H4 (cell line): ENCODE results near the gene TFF1. TPM values are rescaled to one million over a fixed set of nuclear protein-coding genes. Genes with fewer than 3 reads are reported as not detected.

ENCODE experiments used
- DNase-seq: peaks from one replicate; pipeline ENCODE4 v3.0.0-alpha.2; 2015; ENCODE audit warnings: low spot score
- total RNA-seq: library from RNA; depleted of rRNA; stranded (reverse); fragments of >200 nt; shearing (Covaris generic); gene quantifications from 2 replicates; pipeline ENCODE4 v1.2.3, GENCODE V29; 2014

Gene TFF1
- total RNA-seq, 1 experiment from 2014 or later = not detected

DNA sequence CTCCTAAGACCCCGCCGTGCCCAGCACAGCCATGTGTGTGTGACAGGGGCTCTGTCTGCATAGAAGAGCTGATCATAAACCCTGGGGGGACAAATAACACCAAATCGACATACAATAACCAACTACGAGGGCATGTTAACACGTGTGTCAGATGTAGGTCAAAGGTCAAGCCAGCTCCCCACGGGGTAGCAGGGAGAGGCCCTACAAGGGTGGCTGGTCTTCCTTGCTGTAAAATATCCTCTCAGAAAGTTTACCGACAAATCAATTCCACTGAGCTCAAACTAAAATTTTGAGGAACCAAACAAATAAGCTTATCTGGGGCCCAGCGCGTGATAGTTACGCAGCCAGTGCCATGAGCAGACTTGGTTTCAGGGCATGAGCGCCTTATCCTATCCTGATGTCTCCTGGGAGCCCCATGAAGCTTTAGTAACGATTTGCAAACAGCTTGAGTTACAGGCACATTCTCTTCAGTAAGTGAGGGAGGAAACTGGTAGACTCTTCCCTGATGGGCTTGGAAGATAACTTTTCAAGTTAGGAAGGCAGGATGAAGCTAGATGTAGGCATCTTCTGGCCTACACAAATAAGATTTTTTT, 32.2 kb upstream of the TFF1 start:
- no peak for DNase-seq

DNA sequence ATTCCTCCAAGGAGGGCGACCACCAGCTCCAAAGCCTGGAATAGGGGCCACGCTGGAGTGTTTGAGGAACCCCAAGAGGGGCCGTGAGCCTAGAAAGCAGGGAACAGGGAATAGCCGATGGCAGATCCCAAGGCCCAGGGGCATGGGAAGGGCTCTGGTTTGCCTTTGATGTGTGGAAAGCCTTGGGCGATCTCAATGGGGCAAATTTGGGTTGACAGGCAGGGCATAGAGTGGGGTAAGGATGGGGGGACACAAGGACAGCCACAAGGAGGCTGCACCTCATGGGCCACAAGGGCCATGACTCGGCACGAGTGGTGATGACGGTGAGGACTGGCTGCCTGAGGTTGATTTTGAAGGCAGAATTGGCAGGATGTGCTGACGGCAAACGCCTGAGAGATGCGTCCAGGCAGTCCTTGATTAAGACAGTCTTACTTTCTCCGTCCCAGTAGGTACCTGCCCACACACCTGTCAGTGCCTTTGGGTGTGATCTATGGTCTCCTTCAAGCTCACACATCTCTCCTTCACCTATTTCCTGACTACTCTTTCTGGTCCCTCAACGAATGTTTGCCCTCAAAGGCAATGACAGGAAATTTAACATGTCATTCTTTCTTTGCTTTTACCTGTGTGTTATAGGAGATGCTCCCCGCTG, 31.5 kb upstream of the TFF1 start:
- DNase-seq = no peak

GRCh38 chr21:42396799-42397745, 30.7 kb upstream of the TFF1 start:
- no peak for DNase-seq

GRCh38 chr21:42395905-42396651, 29.7 kb upstream of the TFF1 start, which contains the start of gene TMPRSS3:
Gene TMPRSS3, minus strand, starts transcription at chr21:42396052. Its CDS starts 635 bp downstream, at chr21:42395417.
- DNase-seq = peak; percentile 68

- no peak for DNase-seq
These were observed 29.0 kb upstream of the TFF1 start for GRCh38 chr21:42395302-42395701.

- DNase-seq = no peak
These were observed 27.2 kb upstream of the TFF1 start for GRCh38 chr21:42393443-42393950.

DNA sequence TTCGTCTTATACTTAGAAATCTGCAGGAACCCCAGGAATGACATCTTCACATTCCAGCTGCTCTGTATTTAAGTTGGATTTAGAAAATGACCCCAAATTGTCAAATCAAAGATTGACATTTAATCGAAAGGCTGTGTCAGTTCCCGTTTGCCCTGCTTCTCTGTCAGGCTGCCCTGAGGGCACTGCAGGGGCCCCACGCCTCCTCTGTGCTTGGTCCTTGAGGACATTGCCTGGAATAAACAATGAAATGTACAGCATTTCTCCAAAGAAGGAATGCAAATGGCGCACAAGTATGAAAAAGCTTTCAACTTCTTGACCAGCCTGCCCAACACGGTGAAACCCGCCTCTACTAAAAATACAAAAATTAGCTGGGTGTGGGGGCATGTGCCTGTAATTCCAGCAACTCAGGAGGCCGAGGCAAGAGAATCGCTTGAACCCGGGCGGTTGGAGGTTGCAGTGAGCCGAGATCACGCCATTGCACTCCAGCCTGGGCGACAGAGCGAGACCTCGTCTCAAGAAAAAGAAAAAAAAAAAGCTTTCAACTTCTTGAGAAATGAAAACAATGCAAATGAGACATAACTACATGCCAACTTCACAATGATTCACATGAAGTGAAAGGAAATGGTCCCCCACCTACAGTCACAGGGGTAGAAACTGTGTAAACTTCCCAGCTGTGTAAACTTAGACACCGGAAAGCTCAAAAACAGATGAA, 26.6 kb upstream of the TFF1 start:
- DNase-seq = no peak

GRCh38 chr21:42391297-42391696, 25.0 kb upstream of the TFF1 start:
- no peak for DNase-seq

DNA sequence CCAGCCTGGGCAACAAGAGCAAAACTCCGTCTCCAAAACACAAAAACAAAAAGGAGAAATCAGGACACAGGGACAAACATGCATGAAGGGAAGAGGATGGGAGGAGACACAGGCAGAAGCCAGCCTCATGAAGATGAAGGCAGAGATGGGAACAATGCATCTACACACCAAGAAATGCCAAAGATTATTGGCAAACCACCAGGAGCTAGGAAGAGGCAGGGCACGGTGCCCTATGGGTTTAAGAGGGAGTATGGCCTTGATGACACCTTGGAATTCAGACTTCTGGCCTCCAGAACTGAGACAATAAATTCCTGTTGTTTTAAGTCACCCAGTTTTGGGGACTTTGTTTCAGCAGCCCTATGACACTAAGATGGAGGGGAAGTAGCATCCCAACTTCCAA, 24.4 kb upstream of the TFF1 start:
- no peak for DNase-seq

DNA sequence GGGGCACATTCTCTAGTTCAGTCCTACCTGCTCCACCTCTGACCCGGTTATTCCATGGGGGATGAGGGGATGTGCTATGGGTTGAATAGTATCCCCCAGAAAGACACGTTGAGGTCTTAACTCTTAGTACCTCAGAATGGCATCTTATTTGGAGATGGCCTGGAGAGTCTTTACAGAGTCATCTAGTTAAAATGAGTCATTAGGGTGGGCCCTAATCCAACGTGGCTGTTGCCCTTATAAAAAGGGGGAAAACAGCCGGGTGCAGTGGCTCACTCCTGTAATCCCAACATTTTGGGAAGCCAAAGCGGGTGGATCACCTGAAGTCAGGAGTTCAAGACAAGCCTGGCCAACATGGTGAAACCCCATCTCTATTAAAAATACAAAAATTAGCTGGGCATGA, 23.9 kb upstream of the TFF1 start:
- DNase-seq = no peak

- DNase-seq = no peak
These were observed 23.1 kb upstream of the TFF1 start for GRCh38 chr21:42389449-42389835.

DNA sequence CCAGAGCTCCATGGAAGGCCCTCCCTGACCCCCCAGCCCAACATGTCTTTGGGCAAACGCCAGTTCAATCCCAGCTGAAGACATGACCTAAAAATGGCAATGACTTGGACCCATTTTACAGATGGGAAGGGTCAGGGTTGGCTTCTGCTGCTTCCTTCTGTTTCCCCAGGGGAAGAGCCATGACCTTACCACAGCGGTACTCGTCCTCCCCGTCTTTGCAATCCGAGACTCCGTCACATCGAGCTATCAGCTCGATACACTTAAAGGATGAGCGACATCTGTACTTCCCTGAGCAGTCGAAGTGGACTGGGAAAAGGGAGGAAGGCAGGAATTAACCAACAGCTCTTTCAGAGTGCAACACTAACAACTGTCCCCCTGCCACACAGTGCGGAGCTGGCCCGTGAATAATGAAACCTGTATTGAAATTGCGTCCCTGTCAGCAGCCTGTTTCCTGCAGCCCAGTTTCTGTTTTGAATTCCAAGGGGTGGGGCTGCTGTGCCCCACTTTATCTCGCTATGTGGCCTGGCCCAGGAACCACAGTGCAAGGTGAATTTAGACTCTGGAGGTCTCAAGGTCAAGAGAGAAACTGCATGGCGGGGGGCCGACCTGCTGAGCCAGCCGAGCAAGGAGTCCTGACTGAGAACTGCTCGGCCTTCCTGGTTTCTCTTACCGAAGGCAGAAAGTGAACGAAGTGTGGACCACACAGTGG, 22.6 kb upstream of the TFF1 start:
- DNase-seq = no peak

DNA sequence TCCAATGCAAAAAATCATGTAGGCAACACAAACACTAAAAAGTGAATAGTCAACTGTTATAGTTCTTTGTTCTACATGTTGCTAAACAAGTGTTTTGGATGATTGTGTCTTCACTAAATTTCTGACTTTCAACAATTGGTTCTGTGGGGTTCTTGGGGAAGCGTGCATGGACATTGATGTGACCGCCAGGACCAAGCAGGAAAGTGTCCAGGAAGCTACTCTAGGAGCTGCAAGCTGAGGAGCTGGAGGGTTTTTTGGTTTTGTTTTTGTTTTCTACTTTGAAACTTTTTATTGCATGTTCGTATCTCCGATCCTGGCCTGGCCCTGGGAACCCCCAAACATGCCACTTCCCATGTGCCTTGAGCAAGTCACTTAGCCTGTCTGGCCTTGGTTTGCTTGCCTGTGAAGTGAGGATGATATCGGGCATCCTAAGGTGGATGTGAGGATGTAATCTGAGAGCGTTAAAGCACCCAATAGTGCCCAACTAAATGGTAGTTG, 21.6 kb upstream of the TFF1 start:
- DNase-seq = no peak

GRCh38 chr21:42387164-42387563, 20.8 kb upstream of the TFF1 start:
- DNase-seq = no peak

DNA sequence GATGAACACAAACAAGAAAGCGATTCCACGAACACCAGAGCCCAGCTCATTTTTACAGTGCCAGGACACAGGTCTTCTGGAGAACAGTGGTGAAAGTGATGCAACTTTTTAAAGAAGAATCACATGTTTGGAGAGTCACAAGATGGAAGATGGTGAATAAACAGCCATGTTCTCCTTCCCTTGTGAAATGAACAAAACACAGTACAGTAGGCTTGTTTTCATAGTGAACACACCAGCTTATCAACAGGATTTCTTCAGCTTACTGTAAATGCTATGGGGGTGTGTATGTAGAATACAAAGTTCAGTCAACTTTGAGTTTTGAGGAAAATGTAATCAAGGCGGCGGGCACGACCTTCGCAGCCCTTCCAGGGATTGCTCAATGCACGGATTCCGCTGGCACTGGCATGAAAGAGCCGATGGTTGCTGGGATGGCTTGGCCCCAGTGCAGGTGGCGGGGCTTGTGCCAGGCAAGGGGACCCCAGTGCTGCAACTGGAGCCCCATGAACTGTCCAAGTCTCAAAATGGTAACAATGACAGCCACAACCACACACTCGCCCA, 19.8 kb upstream of the TFF1 start:
- no peak for DNase-seq

GRCh38 chr21:42385619-42386018, 19.3 kb upstream of the TFF1 start:
- no peak for DNase-seq

GRCh38 chr21:42384989-42385388, 18.7 kb upstream of the TFF1 start:
- DNase-seq = no peak

GRCh38 chr21:42384156-42384945, 18.0 kb upstream of the TFF1 start:
- DNase-seq = no peak

DNA sequence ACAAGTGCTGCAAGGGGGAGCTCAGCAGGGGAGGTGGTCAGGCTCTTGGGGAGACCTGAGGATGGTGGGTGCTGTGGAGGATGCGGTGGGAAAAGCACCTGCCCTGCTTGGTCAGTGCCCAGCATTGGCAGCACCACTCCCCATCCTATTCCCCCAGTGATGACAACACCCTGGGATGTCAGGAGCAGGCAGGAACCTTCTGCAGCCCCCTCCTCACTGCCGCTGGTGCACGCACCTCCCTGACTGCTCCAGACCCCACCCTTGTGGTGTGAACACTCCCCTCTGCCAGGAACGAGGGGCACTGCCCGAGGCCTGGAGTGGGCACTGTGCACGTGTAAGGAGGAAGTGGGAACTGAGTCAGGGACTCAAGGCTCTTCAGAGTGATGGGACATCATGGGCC, 17.0 kb upstream of the TFF1 start:
- DNase-seq = no peak
